ENCODE data around the gene C9orf78. TPM values are rescaled to one million over a fixed set of nuclear protein-coding genes. Genes with fewer than 3 reads are reported as not detected.

The C9orf78 gene
- total and polyA plus RNA-seq, 9 of the 15 experiments (the other 6 are each of a cell fraction or from before 2014, with no cell fraction given) = 94.6 to 266 (median 202) TPM

- Histone ChIP-seq H3K9ac (ENCODE audit: insufficient read depth in 1 of 2, low read depth in 2 of 2, low read length in 2 of 2) (peak overlapping the region in 1 of 2 experiments; percentile 41; a peak in 2 of 4 replicates), H3K9me3 (replicated peaks; ENCODE audit: control insufficient read depth, insufficient read depth, low read depth, low read length) (no peaks in the 10 kb centered on the region), H2AFZ (ENCODE audit: low read depth, low read length) (no peak overlapping the region), H3K4me1 (replicated peaks in 1 of 2; ENCODE audit: control insufficient read depth in 2 of 2, insufficient read depth in 2 of 2, low read length in 2 of 2) (peaks cover 11 to 67% of the 10 kb centered on the region in 2 experiments), H3K4me3 (no peak overlapping the region), H3K9me1 (ENCODE audit: control insufficient read depth, insufficient read depth, low read length) (peaks cover 4% of the 10 kb centered on the region), H3K79me2 (ENCODE audit: control insufficient read depth, insufficient read depth, low read length) (peaks cover 3% of the 10 kb centered on the region; the same call in 2 of the 3 replicates), H3K36me3 (ENCODE audit: control insufficient read depth, insufficient read depth, low read length) (peaks cover 91% of the 10 kb centered on the region), H3K27me3 (ENCODE audit: control insufficient read depth in 2 of 2, insufficient read depth in 2 of 2, low read length in 2 of 2) (no peaks in the 10 kb centered on the region), H3K27ac (ENCODE audit: extremely low read depth, low read depth, low read length) (no peak overlapping the region), H4K20me1 (replicated peaks; ENCODE audit: control insufficient read depth, insufficient read depth, low read length) (no peaks in the 10 kb centered on the region), H3K4me2 (ENCODE audit: insufficient read depth, low read length) (no peak overlapping the region)
- in situ Hi-C loops (cut with MboI) (no loop called here), intact Hi-C loops (cut with micrococcal nuclease) (no loop called here)
- no peak for FAIRE-seq
- TF ChIP-seq RBFOX2 (IDR thresholded peaks at IDR 0.05; ENCODE audit: low read depth, low read length) (peak; percentile 55), POLR2G (IDR thresholded peaks at IDR 0.05; ENCODE audit: low read depth, low read length) (peak; percentile 70), TFE3 (CRISPR knock-in tag; IDR thresholded peaks at IDR 0.05) (peak; percentile 83), HMGN3 (IDR thresholded peaks at IDR 0.05; ENCODE audit: borderline replicate concordance, extremely low read depth, insufficient read length, low read depth, low read length) (peak; percentile 4)
- TF ChIP-seq, protein P1, sequence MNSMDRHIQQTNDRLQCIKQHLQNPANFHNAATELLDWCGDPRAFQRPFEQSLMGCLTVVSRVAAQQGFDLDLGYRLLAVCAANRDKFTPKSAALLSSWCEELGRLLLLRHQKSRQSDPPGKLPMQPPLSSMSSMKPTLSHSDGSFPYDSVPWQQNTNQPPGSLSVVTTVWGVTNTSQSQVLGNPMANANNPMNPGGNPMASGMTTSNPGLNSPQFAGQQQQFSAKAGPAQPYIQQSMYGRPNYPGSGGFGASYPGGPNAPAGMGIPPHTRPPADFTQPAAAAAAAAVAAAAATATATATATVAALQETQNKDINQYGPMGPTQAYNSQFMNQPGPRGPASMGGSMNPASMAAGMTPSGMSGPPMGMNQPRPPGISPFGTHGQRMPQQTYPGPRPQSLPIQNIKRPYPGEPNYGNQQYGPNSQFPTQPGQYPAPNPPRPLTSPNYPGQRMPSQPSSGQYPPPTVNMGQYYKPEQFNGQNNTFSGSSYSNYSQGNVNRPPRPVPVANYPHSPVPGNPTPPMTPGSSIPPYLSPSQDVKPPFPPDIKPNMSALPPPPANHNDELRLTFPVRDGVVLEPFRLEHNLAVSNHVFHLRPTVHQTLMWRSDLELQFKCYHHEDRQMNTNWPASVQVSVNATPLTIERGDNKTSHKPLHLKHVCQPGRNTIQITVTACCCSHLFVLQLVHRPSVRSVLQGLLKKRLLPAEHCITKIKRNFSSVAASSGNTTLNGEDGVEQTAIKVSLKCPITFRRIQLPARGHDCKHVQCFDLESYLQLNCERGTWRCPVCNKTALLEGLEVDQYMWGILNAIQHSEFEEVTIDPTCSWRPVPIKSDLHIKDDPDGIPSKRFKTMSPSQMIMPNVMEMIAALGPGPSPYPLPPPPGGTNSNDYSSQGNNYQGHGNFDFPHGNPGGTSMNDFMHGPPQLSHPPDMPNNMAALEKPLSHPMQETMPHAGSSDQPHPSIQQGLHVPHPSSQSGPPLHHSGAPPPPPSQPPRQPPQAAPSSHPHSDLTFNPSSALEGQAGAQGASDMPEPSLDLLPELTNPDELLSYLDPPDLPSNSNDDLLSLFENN (IDR thresholded peaks at IDR 0.05; ENCODE audit: low read depth in 2 of 2, low read length in 2 of 2) = no peak
- POLR2A ChIA-PET = interaction anchor here (0.7 to 3.7 kb wide), 5 partner anchors 10 to 30 kb away, joined by 3 to 30 read pairs (median 5); no protein-coding TSS in a partner anchor
- DNase-seq (ENCODE audit: extremely low read depth in 1 of 4, low spot score in 3 of 4) = no peak
- BruUV-seq (replicated peaks) = no TSS peak
- ATAC-seq = no peak
- 93% methylated on average over 28 of the region's 28 CpGs for WGBS (ENCODE audit: insufficient coverage, low coverage, missing lambda C conversion rate)
- CTCF ChIA-PET (ENCODE audit: low intra/inter-chr PET ratio) = no interaction called here
These were observed 33.9 kb upstream of the C9orf78 start for GRCh38 chr9:129868872-129869486.
